Effector CD8-positive, alpha-beta T cell (primary cell): ENCODE measurements around the gene CELSR2.
"Not testable (repeated sequence)": the region's sequence is repeated elsewhere in the genome, so short reads cannot be mapped to it uniquely, and the experiment has no call there.

Experiments used
- DNase-seq: peaks from one replicate; lab custom pipeline; 2025; lab: John Stamatoyannopoulos, UW

The CELSR2 gene

GRCh38 chr1:109301874-109302273, 52.5 kb downstream of the CELSR2 start:
- no peak for DNase-seq

GRCh38 chr1:109304226-109304920, 55.0 kb downstream of the CELSR2 start:
- no peak for DNase-seq

GRCh38 chr1:109305991-109306390, 56.7 kb downstream of the CELSR2 start:
- DNase-seq: not testable (repeated sequence)

- DNase-seq: no peak
These were observed 57.5 kb downstream of the CELSR2 start, which contains the start of gene MYBPHL for GRCh38 chr1:109306832-109307273. Gene MYBPHL, minus strand, starts transcription at chr1:109307011. Its CDS starts 20 bp downstream, at chr1:109306991.

- DNase-seq: no peak
These were observed 58.1 kb downstream of the CELSR2 start for GRCh38 chr1:109307274-109308021.

DNA sequence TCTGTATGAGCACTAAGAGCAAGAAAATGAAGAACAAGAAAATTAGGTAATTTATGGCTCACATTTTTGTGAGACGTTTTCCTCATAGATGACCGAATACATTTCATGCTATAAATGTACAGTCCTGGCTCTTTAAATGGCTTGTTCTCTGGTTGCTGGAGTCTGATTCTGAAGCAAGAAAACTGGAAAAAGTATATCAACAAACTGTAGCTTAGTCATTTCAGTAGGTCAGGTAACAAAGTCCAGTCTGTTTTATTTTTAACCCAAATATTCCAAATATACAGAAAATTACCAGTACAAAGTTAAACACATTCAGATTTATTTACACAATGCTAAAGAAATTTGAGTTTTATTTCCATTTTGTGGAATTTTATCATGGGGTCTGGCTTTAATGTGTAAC, 60.0 kb downstream of the CELSR2 start:
- DNase-seq: no peak

DNA sequence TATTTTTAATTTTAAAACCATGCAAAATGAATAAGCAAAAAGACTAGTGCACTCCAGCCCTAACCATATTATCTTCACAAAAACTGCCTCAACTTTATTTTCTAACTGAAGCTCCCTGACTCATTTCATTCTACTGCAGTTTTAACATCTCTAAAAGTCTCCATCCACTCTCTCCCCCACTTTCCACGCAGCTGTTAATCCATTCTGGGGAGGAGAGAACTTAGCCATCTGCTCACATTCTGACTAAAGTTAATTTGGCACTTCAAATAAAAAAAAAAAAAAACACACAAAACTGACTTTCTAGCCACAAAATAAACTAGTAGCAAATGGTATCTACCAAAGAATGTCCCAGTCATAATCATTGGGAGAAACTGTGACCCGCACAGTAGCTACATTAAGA, 62.9 kb downstream of the CELSR2 start:
- DNase-seq: no peak

DNA sequence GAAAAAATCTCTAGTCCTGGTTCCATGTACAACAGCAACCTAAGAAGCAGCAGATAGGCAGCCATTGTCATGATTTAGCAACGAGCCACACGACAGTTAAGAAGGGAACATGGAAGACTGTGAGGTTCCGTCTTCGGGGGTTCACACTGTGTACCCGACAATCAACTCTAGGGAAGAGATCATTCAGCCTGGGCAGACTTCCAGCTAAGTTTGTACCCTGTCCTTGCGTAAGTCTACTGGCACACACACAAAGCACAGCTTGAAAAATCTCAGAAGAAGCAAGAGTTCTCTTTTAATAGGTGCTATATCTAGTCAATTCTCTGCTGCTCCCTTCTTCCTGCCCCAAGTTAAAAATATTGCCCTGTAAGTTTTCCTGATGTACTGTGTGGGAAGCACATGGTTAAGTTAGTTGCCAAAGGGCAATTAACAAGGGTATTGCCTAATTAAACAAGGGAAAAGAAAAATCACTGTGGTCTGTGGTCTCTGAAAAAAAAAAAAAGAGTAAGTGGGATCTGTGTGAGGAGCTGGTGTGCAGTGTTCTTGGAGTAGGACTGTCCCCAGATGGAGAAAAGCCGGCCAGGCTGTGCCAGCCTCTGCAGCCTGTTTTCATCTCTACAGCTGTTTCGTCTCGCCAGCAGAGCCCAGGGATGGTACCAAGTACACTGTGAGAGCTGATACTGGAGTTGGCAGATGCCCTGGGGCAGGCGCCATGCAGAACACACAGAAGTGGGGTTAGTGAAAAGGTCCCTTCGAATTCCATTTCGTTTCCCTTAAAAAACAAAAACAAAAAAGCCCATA, 63.8 kb downstream of the CELSR2 start:
- DNase-seq: no peak

GRCh38 chr1:109314795-109315194, 65.5 kb downstream of the CELSR2 start:
- no peak for DNase-seq

DNA sequence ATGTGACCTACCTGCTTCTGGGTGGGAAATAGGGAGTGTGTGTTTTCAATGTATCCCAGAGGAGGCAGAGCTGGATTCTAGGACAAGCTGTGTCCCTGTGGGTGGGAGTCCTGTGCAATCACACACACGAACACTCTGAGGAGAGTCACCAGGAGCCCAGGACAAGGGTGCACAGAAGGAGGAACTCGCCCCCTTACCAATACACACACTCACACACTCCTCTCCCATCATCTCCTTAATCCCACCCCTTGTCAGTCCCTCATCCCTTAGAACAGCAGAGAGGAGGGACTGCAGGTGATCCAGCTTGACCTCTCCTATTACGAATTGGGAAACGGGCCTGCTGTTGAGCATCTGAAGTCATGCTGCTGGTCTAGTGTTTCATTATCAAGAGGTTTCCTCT, 65.9 kb downstream of the CELSR2 start:
- DNase-seq: no peak

DNA sequence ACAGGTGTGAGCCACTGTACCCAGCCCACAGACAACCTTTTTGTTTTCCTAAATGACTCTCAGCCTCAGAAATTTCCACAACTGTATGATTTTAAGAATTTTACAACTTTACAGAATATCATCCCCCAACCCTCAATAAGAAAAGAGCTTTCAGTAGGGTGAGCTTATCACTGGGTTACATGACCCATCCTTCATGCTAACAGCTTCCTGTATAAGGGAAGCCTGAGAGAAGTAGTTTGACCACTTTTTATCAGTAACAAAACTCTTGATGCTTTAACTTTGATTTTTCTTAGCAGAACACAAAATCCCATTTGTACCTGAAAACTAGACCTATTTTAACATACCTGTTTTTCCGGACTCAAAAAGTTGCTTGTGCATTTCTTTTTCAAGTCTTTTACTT, 67.2 kb downstream of the CELSR2 start:
- no peak for DNase-seq

DNA sequence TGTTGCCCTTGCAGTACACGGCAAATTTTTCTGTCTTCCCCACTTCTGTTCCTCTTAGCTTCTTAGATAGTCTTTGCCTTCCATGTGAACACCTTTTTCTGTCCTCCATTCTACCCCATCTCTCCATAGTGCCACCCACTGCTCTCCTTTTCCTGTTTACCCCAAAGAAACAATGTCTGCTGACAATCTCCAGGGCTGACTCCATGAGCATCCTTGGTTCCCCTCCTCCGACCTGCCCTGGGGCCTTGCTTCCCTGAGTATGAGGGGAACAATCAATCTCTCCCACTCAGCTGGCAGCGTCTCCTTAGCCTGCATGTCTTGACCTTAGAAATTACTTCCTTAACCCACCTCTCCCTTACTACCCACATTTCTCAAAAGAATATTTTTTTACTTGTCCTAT, 69.8 kb downstream of the CELSR2 start:
- no peak for DNase-seq

- DNase-seq: no peak
These were observed 73.6 kb downstream of the CELSR2 start for GRCh38 chr1:109322974-109323373.
